Measurements from ENCODE around the gene KIAA0232.

- TF ChIP-seq POLR2A (IDR thresholded peaks at IDR 0.05), result no peak
- TF ChIP-seq CTCF (IDR thresholded peaks at IDR 0.05), result no peak
- TF ChIP-seq EP300 (IDR thresholded peaks at IDR 0.05), result no peak
Observed at GRCh38 chr4:6811165-6811564, 28.6 kb downstream of the KIAA0232 start.
